ENCODE measurements around the gene N4BP2.

DNA sequence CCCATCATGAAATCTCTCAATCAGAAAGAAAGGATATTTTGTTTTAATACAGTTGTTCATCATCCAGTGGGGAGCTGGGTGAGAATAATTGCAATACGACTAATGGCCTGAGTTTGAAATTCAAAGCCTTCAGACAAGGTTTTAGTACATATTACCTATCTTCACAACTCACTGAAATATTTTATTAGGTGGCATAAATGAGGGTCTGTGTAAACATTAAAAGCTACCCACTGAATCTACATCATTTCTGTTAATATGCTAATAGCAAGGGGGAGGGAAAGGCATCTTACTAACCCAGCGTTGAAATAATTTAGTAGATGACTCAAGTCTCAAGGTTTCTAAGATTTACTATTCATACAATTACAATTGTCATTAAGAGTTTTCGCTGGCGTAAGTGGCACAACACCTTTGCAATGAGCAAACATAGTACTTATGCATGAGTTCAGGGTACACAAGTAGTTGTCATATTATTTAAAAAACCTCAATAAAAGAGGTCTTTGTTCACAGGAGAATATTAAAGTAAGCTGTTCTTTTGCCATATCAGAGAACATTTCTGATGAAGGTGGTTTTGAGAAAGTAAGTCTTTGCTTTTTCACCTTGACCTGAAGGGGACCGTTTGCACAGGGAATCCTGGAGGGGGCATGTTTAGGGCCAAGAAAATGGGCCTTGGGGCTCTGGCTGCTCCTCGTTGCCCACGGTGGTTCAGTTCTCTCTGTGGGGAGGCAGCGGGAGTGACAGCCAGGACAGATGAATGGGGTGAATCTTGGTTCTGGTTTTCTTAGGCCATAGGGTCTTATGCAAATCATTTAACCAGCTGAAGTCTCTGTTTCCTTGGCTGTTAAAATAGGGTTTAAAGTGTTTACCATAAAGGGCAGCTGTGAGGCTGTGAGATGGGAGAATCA lies 135.7 kb downstream of the N4BP2 start:
- TF ChIP-seq YY1 (tag by site-specific recombination; IDR thresholded peaks at IDR 0.05) (no peak), ZNF830 (tag by site-specific recombination; IDR thresholded peaks at IDR 0.05; ENCODE audit: low read depth) (no peak), HOXC10 (CRISPR knock-in tag; IDR thresholded peaks at IDR 0.05) (no peak), ZNF138 (tag by site-specific recombination; IDR thresholded peaks at IDR 0.05; ENCODE audit: borderline replicate concordance) (no peak), ZNF837 (tag by site-specific recombination; IDR thresholded peaks at IDR 0.05) (no peak), ZNF747 (tag by site-specific recombination; IDR thresholded peaks at IDR 0.05) (no peak), ZNF175 (tag by site-specific recombination; IDR thresholded peaks at IDR 0.05) (no peak), ZNF48 (tag by site-specific recombination; IDR thresholded peaks at IDR 0.05) (no peak), ZSCAN18 (tag by site-specific recombination; IDR thresholded peaks at IDR 0.05) (no peak), RBAK (tag by site-specific recombination; IDR thresholded peaks at IDR 0.05) (no peak), SETDB1 (IDR thresholded peaks at IDR 0.05; ENCODE audit: insufficient read length, low read length) (no peak), ZNF311 (tag by site-specific recombination; IDR thresholded peaks at IDR 0.05; ENCODE audit: borderline replicate concordance) (no peak)
- TF ChIP-seq, protein P1, sequence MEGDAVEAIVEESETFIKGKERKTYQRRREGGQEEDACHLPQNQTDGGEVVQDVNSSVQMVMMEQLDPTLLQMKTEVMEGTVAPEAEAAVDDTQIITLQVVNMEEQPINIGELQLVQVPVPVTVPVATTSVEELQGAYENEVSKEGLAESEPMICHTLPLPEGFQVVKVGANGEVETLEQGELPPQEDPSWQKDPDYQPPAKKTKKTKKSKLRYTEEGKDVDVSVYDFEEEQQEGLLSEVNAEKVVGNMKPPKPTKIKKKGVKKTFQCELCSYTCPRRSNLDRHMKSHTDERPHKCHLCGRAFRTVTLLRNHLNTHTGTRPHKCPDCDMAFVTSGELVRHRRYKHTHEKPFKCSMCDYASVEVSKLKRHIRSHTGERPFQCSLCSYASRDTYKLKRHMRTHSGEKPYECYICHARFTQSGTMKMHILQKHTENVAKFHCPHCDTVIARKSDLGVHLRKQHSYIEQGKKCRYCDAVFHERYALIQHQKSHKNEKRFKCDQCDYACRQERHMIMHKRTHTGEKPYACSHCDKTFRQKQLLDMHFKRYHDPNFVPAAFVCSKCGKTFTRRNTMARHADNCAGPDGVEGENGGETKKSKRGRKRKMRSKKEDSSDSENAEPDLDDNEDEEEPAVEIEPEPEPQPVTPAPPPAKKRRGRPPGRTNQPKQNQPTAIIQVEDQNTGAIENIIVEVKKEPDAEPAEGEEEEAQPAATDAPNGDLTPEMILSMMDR (tag by site-specific recombination; IDR thresholded peaks at IDR 0.05) = no peak
- TF ChIP-seq, protein P2, sequence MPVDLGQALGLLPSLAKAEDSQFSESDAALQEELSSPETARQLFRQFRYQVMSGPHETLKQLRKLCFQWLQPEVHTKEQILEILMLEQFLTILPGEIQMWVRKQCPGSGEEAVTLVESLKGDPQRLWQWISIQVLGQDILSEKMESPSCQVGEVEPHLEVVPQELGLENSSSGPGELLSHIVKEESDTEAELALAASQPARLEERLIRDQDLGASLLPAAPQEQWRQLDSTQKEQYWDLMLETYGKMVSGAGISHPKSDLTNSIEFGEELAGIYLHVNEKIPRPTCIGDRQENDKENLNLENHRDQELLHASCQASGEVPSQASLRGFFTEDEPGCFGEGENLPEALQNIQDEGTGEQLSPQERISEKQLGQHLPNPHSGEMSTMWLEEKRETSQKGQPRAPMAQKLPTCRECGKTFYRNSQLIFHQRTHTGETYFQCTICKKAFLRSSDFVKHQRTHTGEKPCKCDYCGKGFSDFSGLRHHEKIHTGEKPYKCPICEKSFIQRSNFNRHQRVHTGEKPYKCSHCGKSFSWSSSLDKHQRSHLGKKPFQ (tag by site-specific recombination; IDR thresholded peaks at IDR 0.05) = no peak

All from HEK293 (cell line).